ENCODE measurements around the gene SLC4A2. TPM values are rescaled to one million over a fixed set of nuclear protein-coding genes. Genes with fewer than 3 reads are reported as not detected.

Gene SLC4A2
- total and polyA plus RNA-seq, 2 of the 8 experiments (the other 6 are each of a cell fraction or from before 2014, with no cell fraction given) = 72.6 to 147 TPM

- Histone ChIP-seq H3K23ac (ENCODE audit: insufficient read length) (no peak overlapping the region), H3K27ac (ENCODE audit: low read depth, low read length) (no peak overlapping the region), H3K4ac (replicated peaks; ENCODE audit: insufficient read length, low read depth, low read length) (no peak overlapping the region), H3K9me3 (ENCODE audit: insufficient read depth in 2 of 2, low read depth in 1 of 2, low read length in 1 of 2) (no peaks in the 10 kb centered on the region), H2BK15ac (ENCODE audit: low read length) (no peak overlapping the region), H3K36me3 (ENCODE audit: control insufficient read depth in 2 of 4, insufficient read depth in 4 of 4, low read length in 3 of 4) (peaks cover 0 to 2% (median 0%) of the 10 kb centered on the region in 4 experiments; a peak in 2 of 8 replicates), H3K9ac (replicated peaks in 1 of 4; ENCODE audit: extremely low read depth in 1 of 4, low read depth in 3 of 4, low read length in 3 of 4) (peak overlapping the region in 1 of 4 experiments; percentile 22; a peak in 1 of 7 replicates), H3K79me1 (ENCODE audit: low read depth, low read length) (no peaks in the 10 kb centered on the region), H4K91ac (replicated peaks; ENCODE audit: insufficient read length, low read length) (no peak overlapping the region), H3K27me3 (replicated peaks in 1 of 4; ENCODE audit: control insufficient read depth in 3 of 4, extremely low read depth in 1 of 4, insufficient read depth in 3 of 4, low read length in 3 of 4) (no peaks in the 10 kb centered on the region; a peak in 1 of 7 replicates), H3K14ac (ENCODE audit: insufficient read length) (no peak overlapping the region), H3K79me2 (ENCODE audit: control insufficient read depth in 1 of 2, insufficient read depth in 2 of 2, low read length in 2 of 2) (no peaks in the 10 kb centered on the region), H3K4me1 (replicated peaks in 1 of 4; ENCODE audit: control insufficient read depth in 3 of 4, insufficient read depth in 4 of 4, low read length in 3 of 4) (no peaks in the 10 kb centered on the region), H3K4me3 (ENCODE audit: extremely low read depth in 1 of 4, insufficient read depth in 2 of 4, low read depth in 3 of 4, low read length in 4 of 4) (no peak overlapping the region), H2BK12ac (ENCODE audit: low read depth, low read length) (no peak overlapping the region), H3K23me2 (ENCODE audit: low read depth, low read length) (no peaks in the 10 kb centered on the region), H4K5ac (ENCODE audit: insufficient read length, low read depth, low read length) (no peak overlapping the region), H2BK120ac (replicated peaks; ENCODE audit: low read depth, low read length) (no peak overlapping the region), H4K20me1 (replicated peaks in 1 of 2; ENCODE audit: control insufficient read depth in 1 of 2, insufficient read depth in 2 of 2, low read length in 2 of 2) (peaks cover 0 to 5% of the 10 kb centered on the region in 2 experiments), H4K8ac (ENCODE audit: extremely low read depth, insufficient read depth, low read length) (no peak overlapping the region; the same call in 1 of the 2 replicates), H3K4me2 (ENCODE audit: insufficient read depth in 1 of 2, low read depth in 2 of 2, low read length in 2 of 2) (no peak overlapping the region), H2BK20ac (ENCODE audit: low read length) (no peak overlapping the region), H2AFZ (ENCODE audit: low read length) (no peak overlapping the region), H2AK5ac (ENCODE audit: low read depth, low read length) (no peak overlapping the region), H3K18ac (ENCODE audit: extremely low read depth, low read length) (no peak overlapping the region; the same call in 1 of the 2 replicates), H3K56ac (replicated peaks; ENCODE audit: insufficient read length, low read depth, low read length) (no peak overlapping the region), H2BK5ac (ENCODE audit: low read depth, low read length) (no peak overlapping the region)
- FAIRE-seq (no peak), DNase-seq (ENCODE audit: low read depth in 1 of 2, low spot score in 2 of 2) (no peak)
- ChIA-PET POLR2A (ENCODE audit: partially characterized antibody) (interaction anchor here (0.6 to 1.0 kb wide), 2 partner anchors 8 to 169 kb away, joined by 3 to 4 read pairs; partner anchors contain the start of gene ASIC3), CTCF (ENCODE audit: partially characterized antibody) (interaction anchor here (0.7 to 2.1 kb wide), 6 partner anchors 17 to 71 kb away, joined by 3 to 6 read pairs (median 5); partner anchors contain the start of gene CDK5)
- WGBS, 2 experiments (ENCODE audit: extremely low coverage in 1 of 2, insufficient coverage in 1 of 2, insufficient read length in 1 of 2, insufficient replicate concordance in 2 of 2, low coverage in 1 of 2, low lambda C conversion rate in 2 of 2, missing lambda C conversion rate in 1 of 2) = 87% methylated on average over 18 of the region's 18 CpGs; no CpG with 5 or more reads in 1 of the 2 experiments
- TF ChIP-seq SP4 (IDR thresholded peaks at IDR 0.05; ENCODE audit: low read length) = no peak
- TF ChIP-seq ASH2L (IDR thresholded peaks at IDR 0.05; ENCODE audit: low read length) = no peak
- no peak for TF ChIP-seq FOSL1 (IDR thresholded peaks at IDR 0.05; ENCODE audit: insufficient read depth, low read depth, low read length)
- TF ChIP-seq GABPA (IDR thresholded peaks at IDR 0.05; ENCODE audit: borderline replicate concordance, insufficient read depth, low read length) = no peak
- no peak for TF ChIP-seq EP300 (IDR thresholded peaks at IDR 0.05; ENCODE audit: borderline replicate concordance in 1 of 2, low read depth in 2 of 2, low read length in 2 of 2)
- no peak for TF ChIP-seq E2F6 (IDR thresholded peaks at IDR 0.05)
- no peak for TF ChIP-seq ZNF274 (IDR thresholded peaks at IDR 0.05; ENCODE audit: borderline replicate concordance, extremely low read depth, low read length)
- no peak for TF ChIP-seq SP1 (IDR thresholded peaks at IDR 0.05; ENCODE audit: low read depth, low read length)
- no peak for TF ChIP-seq BCL11A (IDR thresholded peaks at IDR 0.05; ENCODE audit: low read depth in 2 of 2, low read length in 2 of 2)
- TF ChIP-seq CHD2 (IDR thresholded peaks at IDR 0.05; ENCODE audit: low read length) = no peak
- no peak for TF ChIP-seq KDM1A (IDR thresholded peaks at IDR 0.05; ENCODE audit: borderline replicate concordance, low read length)
- TF ChIP-seq GTF2F1 (IDR thresholded peaks at IDR 0.05; ENCODE audit: borderline replicate concordance, low read depth, low read length) = no peak
Measured at GRCh38 chr7:151039850-151040548, 19.4 kb upstream of the SLC4A2 start.

Measured in H1 (cell line).